ENCODE results near the gene SUFU. TPM values are rescaled to one million over a fixed set of nuclear protein-coding genes. Genes with fewer than 3 reads are reported as not detected.

Gene SUFU
- total RNA-seq, 1 experiment from 2014 or later, result 13.1 TPM

DNA sequence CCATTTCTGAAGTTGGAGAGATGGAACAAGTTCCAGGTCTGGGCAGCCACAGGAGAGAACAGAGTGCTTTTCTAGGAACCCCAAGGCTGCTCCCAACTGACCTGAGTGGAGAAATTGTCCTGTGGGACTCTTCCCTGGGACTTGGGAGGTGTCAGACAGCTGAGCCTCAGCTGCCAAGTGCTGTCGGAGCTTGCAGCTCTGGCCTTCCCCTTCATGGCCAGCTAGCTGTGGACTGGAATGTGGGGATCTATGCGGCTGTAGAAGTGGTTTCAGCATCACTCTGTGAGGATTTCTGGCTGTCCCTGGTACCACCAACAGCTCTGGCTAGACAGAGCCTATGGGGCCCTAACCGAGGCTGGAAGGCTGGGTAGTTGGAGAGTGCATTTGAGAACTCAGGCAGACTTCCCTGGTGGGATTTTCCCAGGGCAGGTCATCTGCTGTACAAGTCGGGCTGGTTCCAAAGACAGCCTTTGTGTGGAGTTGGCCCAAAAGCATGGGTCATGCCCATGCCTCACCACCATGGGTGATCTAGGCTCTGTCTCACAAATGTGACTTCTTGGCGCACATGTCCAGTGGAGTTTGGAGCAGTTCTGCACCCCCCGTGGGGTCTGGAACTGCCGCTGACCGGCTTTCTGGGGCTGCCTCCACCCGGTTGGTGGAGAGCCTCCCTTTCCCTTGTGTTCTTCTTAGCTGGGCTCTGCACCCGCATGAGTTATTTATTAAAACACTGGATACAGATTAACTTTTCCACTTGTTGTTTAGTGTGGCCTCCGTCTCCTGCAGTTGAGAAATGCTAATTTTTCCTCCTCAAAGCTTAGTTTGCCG lies 10.9 kb downstream of the SUFU start (continued):
- TF ChIP-seq, protein P1, sequence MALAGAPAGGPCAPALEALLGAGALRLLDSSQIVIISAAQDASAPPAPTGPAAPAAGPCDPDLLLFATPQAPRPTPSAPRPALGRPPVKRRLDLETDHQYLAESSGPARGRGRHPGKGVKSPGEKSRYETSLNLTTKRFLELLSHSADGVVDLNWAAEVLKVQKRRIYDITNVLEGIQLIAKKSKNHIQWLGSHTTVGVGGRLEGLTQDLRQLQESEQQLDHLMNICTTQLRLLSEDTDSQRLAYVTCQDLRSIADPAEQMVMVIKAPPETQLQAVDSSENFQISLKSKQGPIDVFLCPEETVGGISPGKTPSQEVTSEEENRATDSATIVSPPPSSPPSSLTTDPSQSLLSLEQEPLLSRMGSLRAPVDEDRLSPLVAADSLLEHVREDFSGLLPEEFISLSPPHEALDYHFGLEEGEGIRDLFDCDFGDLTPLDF (CRISPR knock-in tag; IDR thresholded peaks at IDR 0.05), result no peak
- TF ChIP-seq FOXP4 (CRISPR knock-in tag; IDR thresholded peaks at IDR 0.05) (no peak), CREM (CRISPR knock-in tag; IDR thresholded peaks at IDR 0.05) (no peak), ETV6 (CRISPR knock-in tag; IDR thresholded peaks at IDR 0.05) (no peak), NFE2L1 (CRISPR knock-in tag; IDR thresholded peaks at IDR 0.05) (no peak), HMGXB4 (CRISPR knock-in tag; IDR thresholded peaks at IDR 0.05) (no peak), E2F4 (CRISPR knock-in tag; IDR thresholded peaks at IDR 0.05; ENCODE audit: borderline replicate concordance, low read depth) (no peak)

- DNase-seq (ENCODE audit: low spot score) (no peak), ATAC-seq (no peak)
- Mint-ChIP-seq H3K27ac (no peak overlapping the region), H3K4me1 (no peaks in the 10 kb centered on the region), H3K9me3 (no peaks in the 10 kb centered on the region), H3K4me3 (no peak overlapping the region), H3K27me3 (ENCODE audit: low read depth) (no peaks in the 10 kb centered on the region), H3K36me3 (peaks cover 3% of the 10 kb centered on the region; the same call in 1 of the 2 replicates)
- POLR2A ChIA-PET, result no interaction called here
- no peak for TF ChIP-seq NFE2L1 (CRISPR knock-in tag; IDR thresholded peaks at IDR 0.05)
- no peak for TF ChIP-seq HMGXB4 (CRISPR knock-in tag; IDR thresholded peaks at IDR 0.05)
- TF ChIP-seq ZNF416 (CRISPR knock-in tag; IDR thresholded peaks at IDR 0.05), result no peak
- TF ChIP-seq NFYB (CRISPR knock-in tag; conservative IDR thresholded peaks at IDR 0.05; ENCODE audit: low read depth), result no peak
- TF ChIP-seq ZNF138 (CRISPR knock-in tag; conservative IDR thresholded peaks at IDR 0.05), result no peak
- no peak for TF ChIP-seq TCF7 (CRISPR knock-in tag; IDR thresholded peaks at IDR 0.05; ENCODE audit: low read depth)
- TF ChIP-seq ZNF317 (CRISPR knock-in tag; IDR thresholded peaks at IDR 0.05; ENCODE audit: borderline replicate concordance, low read depth), result no peak
- no peak for TF ChIP-seq GRHL2 (CRISPR knock-in tag; IDR thresholded peaks at IDR 0.05; ENCODE audit: insufficient replicate concordance, severe bottlenecking)
- no peak for TF ChIP-seq NR1H2 (CRISPR knock-in tag; IDR thresholded peaks at IDR 0.05)
- no peak for TF ChIP-seq ARID4B (CRISPR knock-in tag; IDR thresholded peaks at IDR 0.05; ENCODE audit: borderline replicate concordance)
- CTCF ChIA-PET, result interaction anchor here (0.6 to 5.1 kb wide), 2 partner anchors 12 to 68 kb away, joined by 4 to 20 read pairs; partner anchors contain the start of gene SUFU
Observed at GRCh38 chr10:102515724-102516123, 12.0 kb downstream of the SUFU start.
